ENCODE measurements around the gene KIAA0753.
A peak's percentile ranks its signal among the peaks of the same experiment; 100 is the strongest.

The KIAA0753 gene

GRCh38 chr17:6569370-6570285, 70.9 kb downstream of the KIAA0753 start:
- no peak for DNase-seq (ENCODE audit: low read depth, low spot score)
- Histone ChIP-seq H3K9me3 (ENCODE audit: insufficient read depth, low read length) (no peaks in the 10 kb centered on the region), H3K27me3 (ENCODE audit: insufficient read depth, insufficient read length) (no peaks in the 10 kb centered on the region), H3K4me3 (ENCODE audit: insufficient read length, low read depth) (no peak overlapping the region), H3K36me3 (ENCODE audit: insufficient read depth, insufficient read length, low read length) (peaks cover 4% of the 10 kb centered on the region), H3K9ac (ENCODE audit: insufficient read length, low read depth) (no peak overlapping the region), H3K4me1 (ENCODE audit: insufficient read depth, insufficient read length) (peaks cover 2% of the 10 kb centered on the region)
- TF ChIP-seq SUZ12 (IDR thresholded peaks at IDR 0.05; ENCODE audit: extremely low read depth, insufficient read depth, insufficient read length) = no peak
- TF ChIP-seq ZNF274 (IDR thresholded peaks at IDR 0.05; ENCODE audit: low read depth, low read length) = no peak
- no peak for TF ChIP-seq YY1 (IDR thresholded peaks at IDR 0.05; ENCODE audit: insufficient read depth, insufficient read length)

- DNase-seq (ENCODE audit: low read depth, low spot score) = no peak
- no peak for TF ChIP-seq SUZ12 (IDR thresholded peaks at IDR 0.05; ENCODE audit: extremely low read depth, insufficient read depth, insufficient read length)
- TF ChIP-seq YY1 (IDR thresholded peaks at IDR 0.05; ENCODE audit: insufficient read depth, insufficient read length) = no peak
- no peak for TF ChIP-seq ZNF274 (IDR thresholded peaks at IDR 0.05; ENCODE audit: low read depth, low read length)
- Histone ChIP-seq H3K9ac (ENCODE audit: insufficient read length, low read depth) (peak overlapping the region; percentile 34), H3K4me1 (ENCODE audit: insufficient read depth, insufficient read length) (peaks cover 2% of the 10 kb centered on the region), H3K9me3 (ENCODE audit: insufficient read depth, low read length) (no peaks in the 10 kb centered on the region), H3K36me3 (ENCODE audit: insufficient read depth, insufficient read length, low read length) (no peaks in the 10 kb centered on the region), H3K27me3 (ENCODE audit: insufficient read depth, insufficient read length) (no peaks in the 10 kb centered on the region), H3K4me3 (ENCODE audit: insufficient read length, low read depth) (no peak overlapping the region)
These were observed 72.2 kb downstream of the KIAA0753 start for GRCh38 chr17:6568184-6568758.

- Histone ChIP-seq H3K4me1 (ENCODE audit: insufficient read depth, insufficient read length) (peaks cover 2% of the 10 kb centered on the region), H3K36me3 (ENCODE audit: insufficient read depth, insufficient read length, low read length) (no peaks in the 10 kb centered on the region), H3K9me3 (ENCODE audit: insufficient read depth, low read length) (no peaks in the 10 kb centered on the region), H3K9ac (ENCODE audit: insufficient read length, low read depth) (no peak overlapping the region), H3K27me3 (ENCODE audit: insufficient read depth, insufficient read length) (no peaks in the 10 kb centered on the region), H3K4me3 (ENCODE audit: insufficient read length, low read depth) (no peak overlapping the region)
- no peak for DNase-seq (ENCODE audit: low read depth, low spot score)
- no peak for TF ChIP-seq YY1 (IDR thresholded peaks at IDR 0.05; ENCODE audit: insufficient read depth, insufficient read length)
- no peak for TF ChIP-seq ZNF274 (IDR thresholded peaks at IDR 0.05; ENCODE audit: low read depth, low read length)
- no peak for TF ChIP-seq SUZ12 (IDR thresholded peaks at IDR 0.05; ENCODE audit: extremely low read depth, insufficient read depth, insufficient read length)
These were observed 72.9 kb downstream of the KIAA0753 start for GRCh38 chr17:6567528-6568183.

GRCh38 chr17:6561446-6561845, 79.1 kb downstream of the KIAA0753 start:
- H3K9me3 ChIP-seq (ENCODE audit: insufficient read depth, low read length) = no peaks in the 10 kb centered on the region
- H3K36me3 ChIP-seq (ENCODE audit: insufficient read depth, insufficient read length, low read length) = no peaks in the 10 kb centered on the region
- TF ChIP-seq ZNF274 (IDR thresholded peaks at IDR 0.05; ENCODE audit: low read depth, low read length) (no peak), SUZ12 (IDR thresholded peaks at IDR 0.05; ENCODE audit: extremely low read depth, insufficient read depth, insufficient read length) (no peak), YY1 (IDR thresholded peaks at IDR 0.05; ENCODE audit: insufficient read depth, insufficient read length) (no peak)
- peaks cover 45% of the 10 kb centered on the region for H3K27me3 ChIP-seq (ENCODE audit: insufficient read depth, insufficient read length)
- H3K9ac ChIP-seq (ENCODE audit: insufficient read length, low read depth) = no peak overlapping the region
- no peak for DNase-seq (ENCODE audit: low read depth, low spot score)
- no peaks in the 10 kb centered on the region for H3K4me1 ChIP-seq (ENCODE audit: insufficient read depth, insufficient read length)
- no peak overlapping the region for H3K4me3 ChIP-seq (ENCODE audit: insufficient read length, low read depth)

- H3K27me3 ChIP-seq (ENCODE audit: insufficient read depth, insufficient read length) = peaks cover 51% of the 10 kb centered on the region
- no peaks in the 10 kb centered on the region for H3K36me3 ChIP-seq (ENCODE audit: insufficient read depth, insufficient read length, low read length)
- TF ChIP-seq SUZ12 (IDR thresholded peaks at IDR 0.05; ENCODE audit: extremely low read depth, insufficient read depth, insufficient read length) (no peak), ZNF274 (IDR thresholded peaks at IDR 0.05; ENCODE audit: low read depth, low read length) (no peak), YY1 (IDR thresholded peaks at IDR 0.05; ENCODE audit: insufficient read depth, insufficient read length) (no peak)
- H3K4me3 ChIP-seq (ENCODE audit: insufficient read length, low read depth) = no peak overlapping the region
- DNase-seq (ENCODE audit: low read depth, low spot score) = no peak
- H3K4me1 ChIP-seq (ENCODE audit: insufficient read depth, insufficient read length) = no peaks in the 10 kb centered on the region
- no peak overlapping the region for H3K9ac ChIP-seq (ENCODE audit: insufficient read length, low read depth)
- no peaks in the 10 kb centered on the region for H3K9me3 ChIP-seq (ENCODE audit: insufficient read depth, low read length)
These were observed 80.0 kb downstream of the KIAA0753 start for GRCh38 chr17:6560496-6560895.

GRCh38 chr17:6559753-6560215, 80.7 kb downstream of the KIAA0753 start:
- Histone ChIP-seq H3K36me3 (ENCODE audit: insufficient read depth, insufficient read length, low read length) (no peaks in the 10 kb centered on the region), H3K9me3 (ENCODE audit: insufficient read depth, low read length) (no peaks in the 10 kb centered on the region), H3K4me3 (ENCODE audit: insufficient read length, low read depth) (no peak overlapping the region), H3K4me1 (ENCODE audit: insufficient read depth, insufficient read length) (peaks cover 2% of the 10 kb centered on the region), H3K27me3 (ENCODE audit: insufficient read depth, insufficient read length) (peaks cover 58% of the 10 kb centered on the region), H3K9ac (ENCODE audit: insufficient read length, low read depth) (no peak overlapping the region)
- no peak for TF ChIP-seq YY1 (IDR thresholded peaks at IDR 0.05; ENCODE audit: insufficient read depth, insufficient read length)
- DNase-seq (ENCODE audit: low read depth, low spot score) = no peak
